Measurements from ENCODE around the gene TSC22D4.
"Not testable (repeated sequence)": the region's sequence is repeated elsewhere in the genome, so short reads cannot be mapped to it uniquely, and the experiment has no call there.

TSC22D4 gene

DNA sequence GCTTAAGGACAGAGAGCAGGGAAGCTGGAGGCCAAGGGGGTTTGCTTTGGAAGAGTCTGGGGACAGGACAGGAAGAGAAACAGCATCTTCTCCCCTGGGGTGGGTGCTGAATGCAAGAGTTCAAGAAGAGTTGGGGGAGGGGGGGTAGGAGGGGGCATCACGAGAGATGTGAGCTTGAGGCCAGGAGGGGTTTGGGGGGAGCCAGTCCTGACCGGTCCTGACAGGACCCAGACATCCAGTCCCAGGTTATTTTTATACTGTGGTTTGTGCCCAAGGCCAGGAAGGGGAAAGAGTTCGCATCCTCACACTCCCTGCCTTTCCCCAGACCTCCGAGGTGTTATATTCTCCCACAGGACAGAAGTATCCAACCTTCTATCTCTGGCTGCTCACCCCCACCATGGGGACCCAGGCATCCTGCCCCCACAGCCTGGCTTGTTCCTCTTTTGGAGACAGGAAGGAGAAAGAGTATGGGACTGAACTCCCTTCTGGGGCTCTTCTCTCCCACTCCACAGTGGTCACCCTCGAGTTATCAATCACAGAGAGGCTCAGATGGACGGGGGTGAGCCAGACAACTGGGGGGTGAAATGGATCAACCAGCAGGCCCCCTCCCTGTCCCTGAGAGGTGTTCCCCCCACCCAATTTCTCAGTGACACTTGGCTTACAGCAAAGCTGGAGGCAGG, 2.8 kb downstream of the TSC22D4 start:
- no peak for FAIRE-seq
- no peak for DNase-seq (ENCODE audit: low spot score)

DNA sequence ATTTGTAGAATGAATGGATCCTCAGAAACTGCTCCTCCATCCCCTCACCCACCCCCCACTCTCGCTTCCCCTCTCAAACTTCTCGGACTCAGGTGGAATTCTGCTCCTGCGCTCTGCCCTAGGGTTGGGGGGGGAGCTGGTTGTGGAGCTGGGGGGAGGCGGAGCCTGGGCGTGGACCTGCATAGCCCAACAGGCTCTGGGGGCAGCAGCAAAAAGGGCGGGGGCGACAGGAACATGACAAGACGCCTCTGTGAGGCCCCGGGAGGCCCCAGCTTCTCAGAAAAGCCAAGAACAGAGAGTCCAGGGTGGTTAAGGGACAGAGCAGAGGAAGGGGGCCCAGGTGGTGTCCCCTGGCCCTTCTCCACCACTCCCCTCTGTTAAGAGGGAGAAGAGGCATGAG, 3.5 kb downstream of the TSC22D4 start:
- no peak for FAIRE-seq
- DNase-seq (ENCODE audit: low spot score) = no peak

DNA sequence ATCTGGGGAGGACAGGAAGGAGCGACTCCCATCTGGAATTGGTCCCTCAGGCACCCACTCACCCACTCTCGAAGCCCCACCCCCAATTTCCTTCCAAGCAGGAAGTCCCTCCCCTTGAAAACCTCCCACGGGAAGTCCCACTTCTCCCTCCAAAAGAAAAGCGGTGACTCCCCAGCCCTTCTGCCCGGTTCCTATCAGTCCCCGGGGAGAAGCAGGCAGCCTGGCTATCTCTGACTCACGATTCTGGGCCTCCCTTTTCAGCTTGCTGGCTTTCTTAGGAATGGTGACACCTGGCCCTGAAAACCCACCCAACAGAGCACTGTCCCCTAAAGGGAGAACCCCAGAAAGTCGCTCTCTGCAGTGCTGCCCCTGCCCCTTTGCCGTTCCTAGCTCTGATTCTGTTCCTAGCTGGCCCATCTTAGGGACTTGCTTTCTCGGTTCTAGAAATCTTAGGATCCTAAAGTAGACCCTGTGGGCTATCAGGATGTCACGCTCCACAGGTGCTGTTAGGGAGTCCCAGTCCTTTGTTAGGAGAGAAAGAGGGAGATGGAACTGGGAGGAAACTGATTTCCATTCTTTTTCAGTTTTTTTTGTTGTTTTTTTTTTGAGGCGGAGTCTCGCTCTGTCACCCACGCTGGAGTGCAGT, 6.0 kb downstream of the TSC22D4 start:
- FAIRE-seq (no peak), DNase-seq (ENCODE audit: low spot score) (peak; percentile 68)

DNA sequence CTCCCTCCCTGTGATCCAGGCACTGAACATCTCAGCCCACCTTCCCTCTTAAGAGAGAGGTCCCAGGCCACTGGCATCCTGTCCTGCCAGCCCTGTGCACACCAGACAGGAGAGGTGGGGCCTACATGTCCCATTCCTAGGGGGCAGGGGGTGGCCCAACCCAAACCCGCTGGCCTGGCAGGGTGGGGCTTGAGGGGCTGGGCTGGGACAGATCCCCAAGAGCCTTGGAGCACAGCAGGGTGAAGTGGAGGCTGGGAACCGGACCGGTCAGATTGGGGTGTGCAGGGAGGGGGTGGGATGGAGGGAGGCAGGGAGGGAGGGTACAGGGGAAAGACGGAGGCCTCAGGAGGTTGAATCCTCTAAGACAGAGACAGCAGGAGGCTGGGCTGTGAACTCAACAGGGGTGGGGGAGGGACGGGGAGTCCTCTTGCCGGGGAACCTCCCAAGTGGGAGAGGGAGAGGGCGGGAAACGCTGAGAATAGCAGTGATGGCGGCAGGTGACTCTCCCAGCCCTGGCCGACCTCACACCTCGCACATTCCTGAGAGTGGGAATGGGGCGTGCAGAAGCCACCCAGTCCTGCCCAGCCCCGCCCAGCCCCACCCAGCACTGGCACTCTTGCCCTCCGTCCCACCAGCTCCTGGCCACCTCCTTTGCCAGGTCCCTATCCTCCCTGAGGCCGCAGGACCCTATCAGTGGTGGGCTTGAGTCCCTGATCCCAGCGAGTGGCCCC, 6.7 kb downstream of the TSC22D4 start:
- FAIRE-seq (no peak), DNase-seq (ENCODE audit: low spot score) (no peak)

DNA sequence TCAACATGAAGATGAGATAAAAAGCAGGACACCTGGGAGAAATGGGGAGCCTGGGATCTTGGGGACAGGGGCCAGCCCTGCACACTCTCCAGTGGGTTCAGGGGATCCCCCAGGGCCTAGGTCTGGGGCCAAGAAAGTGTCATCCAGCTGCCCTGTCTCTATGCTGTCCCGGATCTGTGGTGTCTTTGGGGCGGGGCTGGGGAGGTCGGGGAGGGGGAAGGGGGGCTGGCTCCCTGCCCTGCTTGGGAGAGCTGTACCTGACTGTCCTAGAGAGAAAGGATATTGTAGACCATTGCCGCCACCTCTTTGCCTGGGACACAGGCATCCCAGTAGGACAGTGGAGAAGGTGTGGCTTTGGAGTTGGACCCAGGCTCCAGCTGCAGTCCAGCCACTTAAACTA, 8.0 kb downstream of the TSC22D4 start:
- FAIRE-seq = no peak

DNA sequence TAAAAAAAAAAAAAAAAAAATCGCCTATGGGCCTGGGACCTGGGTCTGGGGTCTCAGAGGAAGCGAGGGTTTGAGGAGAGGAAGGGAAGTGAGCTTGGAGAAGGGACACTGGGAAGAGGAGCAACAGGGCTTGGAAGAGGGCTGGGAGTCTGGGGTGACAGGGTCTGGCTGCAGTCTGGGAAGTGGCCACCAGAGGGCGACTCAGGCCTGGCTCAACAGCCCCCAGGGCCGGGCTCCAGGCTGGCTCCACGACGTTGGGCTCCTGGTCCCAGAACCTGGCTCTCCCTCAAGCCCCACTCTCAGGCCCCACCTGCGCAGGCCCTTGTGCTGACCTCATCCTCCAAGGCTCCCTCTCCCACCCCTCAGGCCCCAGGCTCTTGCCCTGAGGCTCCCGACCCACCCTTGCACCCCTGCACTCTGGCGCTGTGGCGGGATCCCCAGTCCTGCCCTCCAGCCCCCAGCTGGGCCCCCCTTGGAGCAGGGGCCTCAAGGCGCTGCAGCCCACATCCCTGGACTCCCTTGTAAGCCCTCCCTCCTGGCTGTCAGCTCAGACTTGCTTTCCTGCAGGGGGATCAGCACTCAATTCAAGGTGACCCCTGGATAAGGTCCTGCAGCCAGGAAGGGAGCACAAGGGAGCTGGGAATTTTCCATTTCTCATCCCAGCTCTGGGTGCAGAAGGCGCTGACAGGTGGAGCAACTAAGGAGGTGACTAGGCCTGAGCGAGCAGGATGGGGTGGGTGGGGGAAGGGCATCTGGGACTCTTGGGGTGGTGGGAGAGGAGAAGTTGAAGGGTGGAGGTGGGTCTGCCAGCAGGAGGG, 9.6 kb downstream of the TSC22D4 start:
- FAIRE-seq = peak; percentile 27
- DNase-seq (ENCODE audit: low spot score) = peak; percentile 92

More for the DNA sequence above, 8.0 kb downstream of the TSC22D4 start:
- no peak for DNase-seq (ENCODE audit: low spot score)

DNA sequence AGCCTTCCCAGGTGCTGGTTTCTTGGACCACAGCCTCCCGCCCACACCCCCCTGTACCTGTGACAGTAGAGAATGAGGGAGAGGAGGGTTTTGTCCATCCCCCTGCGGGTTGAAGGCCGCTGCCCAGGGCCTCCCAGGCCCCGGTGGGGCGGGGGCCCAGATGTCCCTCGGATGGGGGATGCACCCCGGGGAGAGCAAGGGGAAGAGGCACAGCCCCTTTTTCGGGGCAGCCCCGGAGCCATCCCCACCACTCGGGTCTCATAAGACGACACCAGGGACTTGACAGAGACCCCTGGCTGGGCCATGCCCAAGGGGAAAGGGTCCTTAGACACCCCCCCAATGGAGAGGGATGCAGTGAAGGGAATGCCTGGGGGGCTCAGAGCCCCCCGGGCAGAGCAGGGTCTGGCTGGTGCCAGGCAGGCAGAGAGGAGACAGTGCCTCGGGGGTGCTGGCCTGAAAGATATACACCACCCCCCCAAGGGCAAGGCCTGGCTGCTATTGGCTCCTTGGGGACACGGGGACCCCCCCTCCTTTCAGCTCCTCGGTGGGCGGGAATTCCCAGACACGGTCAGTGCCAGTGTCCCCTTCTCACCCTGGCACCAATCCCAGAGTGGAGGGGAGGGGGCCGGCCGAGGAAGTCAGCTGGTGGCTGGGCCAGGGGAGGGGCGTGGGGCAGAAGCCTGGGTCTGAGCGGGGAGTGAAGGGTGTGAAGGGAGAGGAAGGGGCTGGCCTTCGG, 11.2 kb downstream of the TSC22D4 start:
- FAIRE-seq = no peak

DNA sequence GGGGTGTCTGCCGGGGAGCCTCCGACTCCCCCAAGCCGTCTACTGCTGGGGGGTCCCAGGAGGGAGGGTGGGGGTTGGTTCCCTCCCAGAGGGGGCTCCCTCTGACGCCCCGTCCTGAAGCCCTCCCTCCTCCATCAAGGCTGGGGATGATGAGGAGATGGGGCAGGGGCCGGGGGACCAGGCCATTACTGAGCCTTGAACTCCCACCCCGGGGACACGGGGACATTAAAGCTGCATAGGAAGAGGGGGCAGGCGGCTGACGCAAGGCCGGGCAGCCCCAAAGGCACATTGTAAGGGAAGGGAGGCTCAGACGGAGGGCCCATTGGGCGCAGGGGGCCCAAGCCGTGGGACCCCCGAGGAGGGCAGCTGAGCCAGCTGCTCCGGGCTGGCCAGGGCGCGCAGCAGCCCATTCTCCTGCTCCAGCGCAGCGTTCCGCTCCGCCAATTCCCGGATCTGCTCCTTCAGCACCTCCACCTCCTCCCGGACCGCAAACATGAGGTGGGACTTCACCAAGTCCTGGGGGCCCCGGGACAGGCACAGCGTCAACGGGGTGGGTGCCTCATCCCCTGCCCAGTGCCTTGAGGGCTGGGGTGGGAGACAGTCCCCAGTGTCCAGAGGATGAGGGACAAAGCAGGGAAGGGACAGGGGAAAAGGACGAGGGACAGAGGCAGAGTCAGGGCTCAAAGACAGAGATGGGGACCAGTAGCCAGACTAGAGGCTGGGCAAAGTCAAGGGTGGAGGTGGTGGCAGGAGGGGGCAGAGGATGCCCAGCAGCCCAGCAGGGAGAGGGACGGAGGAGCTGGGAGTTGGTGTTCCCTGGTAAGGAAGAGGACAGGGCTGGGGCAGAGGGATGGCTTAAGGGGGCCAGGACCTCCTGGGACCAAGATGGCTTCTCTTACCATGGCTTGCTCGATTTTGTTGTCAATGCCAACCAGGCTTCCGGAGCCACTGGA, 12.1 kb downstream of the TSC22D4 start:
- FAIRE-seq (no peak), DNase-seq (ENCODE audit: low spot score) (no peak)

More for the DNA sequence above, 11.2 kb downstream of the TSC22D4 start:
- DNase-seq (ENCODE audit: low spot score) = no peak

DNA sequence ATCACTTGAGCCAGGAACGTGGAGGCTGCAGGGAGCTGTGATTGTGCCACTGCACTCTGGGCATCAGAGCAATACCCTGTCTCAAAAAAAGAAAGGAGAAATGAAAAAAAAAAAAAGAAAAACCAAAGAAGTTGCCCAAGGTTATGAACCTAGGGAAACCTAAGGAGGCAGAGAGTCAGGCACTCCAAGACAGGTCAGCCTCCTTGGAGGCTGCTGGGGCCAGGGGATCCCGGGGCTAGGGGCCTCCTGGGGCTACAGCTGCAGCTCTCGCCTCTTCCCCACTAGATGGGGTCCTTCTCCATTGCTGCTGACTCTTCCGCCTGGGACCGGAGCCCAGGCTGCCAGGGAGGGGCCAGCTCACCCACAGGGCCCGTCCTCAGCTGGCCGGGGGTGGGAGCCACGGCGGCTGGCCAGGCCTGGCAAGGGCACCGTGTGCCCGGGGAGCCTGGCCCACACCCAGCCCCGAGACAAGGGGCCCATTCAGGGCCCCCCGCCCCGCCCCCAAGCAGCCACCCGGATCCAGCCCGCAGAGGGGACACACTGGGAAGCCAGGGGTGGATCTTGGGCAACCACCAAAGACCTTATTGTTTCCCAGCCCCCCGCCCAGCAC, 13.2 kb downstream of the TSC22D4 start:
- DNase-seq (ENCODE audit: low spot score) (peak; percentile 93), FAIRE-seq (peak; percentile 84)

DNA sequence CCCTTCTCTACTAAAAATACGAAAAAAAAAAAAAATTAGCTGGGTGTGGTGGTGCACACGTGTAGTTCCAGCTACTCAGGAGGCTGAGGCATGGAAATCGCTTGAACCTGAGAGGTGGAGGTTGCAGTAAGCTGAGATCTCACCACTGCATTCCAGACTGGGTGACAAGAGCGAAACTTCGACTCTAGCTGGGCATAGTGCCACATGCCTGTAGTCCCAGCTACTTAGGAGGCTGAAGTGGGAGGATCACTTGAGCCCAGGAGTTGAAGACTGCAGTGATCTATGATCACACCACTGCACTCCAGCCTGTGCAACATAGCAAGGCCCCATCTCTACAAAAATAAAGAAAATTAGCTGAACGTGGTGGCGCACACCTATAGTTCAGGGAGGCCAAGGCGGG, 13.7 kb downstream of the TSC22D4 start:
- peak; percentile 79 for FAIRE-seq
- no peak for DNase-seq (ENCODE audit: low spot score)

DNA sequence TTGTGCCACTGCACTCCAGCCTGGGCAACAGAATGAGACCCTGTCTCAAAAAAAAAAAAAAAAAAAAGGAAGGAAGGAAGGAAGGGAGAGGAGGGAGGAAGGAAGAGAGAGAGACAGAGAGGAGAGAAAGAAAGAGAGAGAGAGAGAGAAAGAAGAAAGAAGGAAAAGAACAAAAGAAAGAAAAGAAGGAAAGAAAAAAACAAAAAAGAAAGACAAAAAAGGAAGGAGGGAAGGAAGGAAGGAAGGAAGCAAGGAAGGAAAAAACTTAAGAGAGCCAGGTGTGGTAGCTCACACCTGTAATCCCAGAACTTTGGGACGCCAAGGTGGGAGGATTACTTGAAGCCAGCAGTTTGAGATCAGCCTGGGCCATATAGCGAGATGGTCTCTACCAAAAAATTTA, 14.2 kb downstream of the TSC22D4 start:
- DNase-seq (ENCODE audit: low spot score) (no peak), FAIRE-seq (no peak)

DNA sequence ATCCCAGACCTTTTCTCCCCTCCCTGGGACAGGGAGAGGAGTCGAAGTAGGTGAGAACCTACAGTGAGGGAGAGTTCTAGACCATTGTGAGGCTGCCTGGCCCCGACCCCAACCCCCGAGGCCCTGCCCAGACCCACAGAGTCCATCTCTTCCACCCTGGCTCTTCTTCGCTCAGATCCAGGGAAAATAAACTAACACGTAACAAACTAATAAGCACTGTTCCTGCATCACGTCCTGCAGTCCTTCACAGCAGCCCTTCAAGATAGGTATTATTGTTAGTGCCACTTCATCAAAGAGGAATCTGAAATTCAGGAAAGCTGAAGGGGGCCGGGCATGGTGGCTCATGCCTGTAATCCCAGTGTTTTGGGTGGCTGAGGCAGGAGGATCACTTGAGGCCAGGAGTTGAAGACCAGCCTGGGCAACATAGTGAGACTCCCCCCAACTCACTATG, 14.8 kb downstream of the TSC22D4 start, which contains the start of gene SPACDR:
Gene SPACDR (minus strand): TSS at position 51 of the 451 bp plus-strand sequence. CDS start 235 bp downstream, outside the sequence.
- no peak for FAIRE-seq
- no peak for DNase-seq (ENCODE audit: low spot score)

DNA sequence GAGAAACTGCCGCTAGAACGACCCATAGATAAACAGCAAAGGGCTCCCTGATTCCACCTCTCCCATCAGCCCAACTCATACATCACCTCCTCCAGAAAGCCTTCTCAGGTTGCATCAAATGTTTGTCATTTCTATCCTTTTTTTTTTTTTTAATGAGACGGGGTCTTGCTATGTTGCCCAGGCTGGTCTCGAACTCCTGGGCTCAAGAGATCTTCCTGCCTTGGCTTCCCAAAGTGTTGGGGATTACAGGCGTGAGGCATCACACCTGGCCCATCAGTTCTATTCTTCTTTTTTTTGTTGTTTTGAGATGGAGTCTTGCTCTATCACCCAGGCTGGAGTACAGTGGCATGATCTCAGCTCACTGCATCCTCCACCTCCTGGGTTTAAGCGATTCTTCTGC, 22.0 kb downstream of the TSC22D4 start:
- DNase-seq (ENCODE audit: low spot score) (no peak), FAIRE-seq (no peak)

DNA sequence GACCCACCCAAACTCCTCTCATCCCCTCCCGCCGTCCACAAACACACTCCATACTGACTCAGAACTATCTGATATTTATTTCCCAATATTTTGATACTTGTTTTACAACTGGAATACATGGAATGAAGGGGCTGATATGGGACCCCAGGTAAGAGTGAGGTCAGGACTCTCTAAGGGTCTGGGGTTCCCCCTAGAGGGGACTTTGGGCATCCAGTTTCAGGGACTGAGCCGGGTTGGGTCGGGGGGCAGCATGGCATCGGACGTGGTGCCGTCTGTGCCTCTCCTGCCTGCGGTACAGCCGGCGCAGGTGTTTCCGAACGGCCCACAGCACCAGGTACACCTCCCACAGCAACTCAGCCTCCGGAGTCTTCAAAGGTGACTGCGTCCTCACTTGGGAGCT, 22.5 kb downstream of the TSC22D4 start:
- no peak for DNase-seq (ENCODE audit: low spot score)
- no peak for FAIRE-seq

DNA sequence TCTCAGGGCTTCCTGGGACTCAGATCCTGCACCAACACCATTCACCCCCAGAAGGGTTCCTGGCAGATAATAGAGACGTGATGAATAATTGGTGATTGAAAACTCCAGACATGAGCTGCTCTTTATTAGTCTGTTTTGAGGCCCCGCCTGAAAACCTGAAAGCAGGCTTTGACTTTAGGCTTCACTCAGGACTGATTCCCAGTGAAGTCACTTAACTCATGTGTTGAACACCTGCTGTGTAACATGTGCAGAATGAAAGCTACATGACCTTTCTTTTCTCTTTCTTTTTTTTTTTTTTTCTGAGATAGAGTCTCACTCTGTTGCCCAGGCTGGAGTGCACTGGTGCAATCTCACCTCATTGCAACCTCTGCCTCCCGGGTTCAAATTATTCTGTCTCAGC, 23.8 kb downstream of the TSC22D4 start:
- FAIRE-seq (no peak), DNase-seq (ENCODE audit: low spot score) (no peak)

DNA sequence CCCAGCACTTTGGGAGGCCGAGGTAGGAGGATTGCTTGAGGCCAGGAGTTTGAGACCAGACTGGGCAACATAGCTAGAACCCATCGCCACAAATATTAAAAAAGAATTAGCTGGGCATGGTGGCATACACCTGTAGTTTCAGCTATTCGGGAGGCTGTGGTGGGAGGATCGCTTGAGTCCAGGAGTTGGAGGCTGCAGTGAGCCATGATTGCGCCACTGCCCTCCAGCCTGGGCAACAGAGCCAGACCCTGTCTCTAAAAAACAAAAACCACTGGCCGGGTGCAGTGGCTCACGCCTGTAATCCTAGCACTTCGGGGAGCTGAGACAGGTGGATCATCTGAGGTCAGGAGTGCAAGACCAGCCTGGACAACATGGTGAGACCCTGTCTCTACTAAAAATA, 25.2 kb downstream of the TSC22D4 start:
- not testable (repeated sequence) for FAIRE-seq; DNase-seq (ENCODE audit: low spot score)

DNA sequence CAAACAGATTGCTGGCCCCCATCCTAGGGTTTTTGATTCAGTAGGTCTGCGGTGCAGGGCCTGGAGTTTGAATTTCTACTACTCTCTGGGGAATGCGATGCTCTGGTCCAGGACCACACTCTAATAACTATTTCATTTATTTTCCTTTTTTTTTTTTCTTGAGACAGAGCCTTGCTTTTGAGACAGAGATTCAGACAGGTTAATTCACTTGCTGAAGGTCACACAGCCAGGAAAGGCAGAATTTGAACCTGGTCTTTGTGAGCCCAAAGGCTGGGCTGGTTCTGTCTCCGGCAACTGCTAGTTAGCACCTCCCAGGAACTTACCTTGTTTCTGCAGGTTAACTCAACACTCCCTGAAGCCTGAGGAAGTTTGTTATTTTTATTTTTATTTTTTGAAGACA, 26.5 kb downstream of the TSC22D4 start:
- FAIRE-seq (no peak), DNase-seq (ENCODE audit: low spot score) (no peak)

DNA sequence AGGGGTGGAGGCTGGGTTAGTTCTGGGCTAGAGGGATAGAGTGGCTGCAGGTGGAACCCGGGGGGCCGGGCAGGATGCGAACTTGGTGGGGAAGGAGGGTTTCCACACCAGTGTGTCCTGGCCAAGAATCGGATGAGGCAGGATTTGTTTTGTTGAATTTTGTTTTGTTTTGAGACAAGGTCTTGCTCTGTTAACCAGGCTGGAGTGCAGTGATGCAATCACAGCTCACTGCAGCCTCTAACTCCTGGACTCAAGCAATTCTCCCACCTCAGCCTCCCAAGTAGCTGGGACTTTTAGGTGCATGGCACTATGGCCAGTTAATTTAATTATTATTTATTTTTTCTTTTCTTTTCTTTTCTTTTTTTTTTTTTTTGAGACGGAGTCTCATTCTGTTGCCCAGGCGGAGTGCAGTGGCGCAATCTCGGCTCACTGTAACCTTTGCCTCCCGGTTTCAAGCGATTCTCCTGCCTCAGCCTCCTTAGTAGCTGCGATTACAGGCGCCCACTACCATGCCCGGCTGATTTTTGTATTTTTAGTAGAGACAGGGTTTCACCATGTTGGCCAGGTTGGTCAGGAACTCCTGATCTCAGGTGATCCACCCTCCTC, 29.7 kb downstream of the TSC22D4 start:
- DNase-seq (ENCODE audit: low spot score) = no peak
- FAIRE-seq = no peak

DNA sequence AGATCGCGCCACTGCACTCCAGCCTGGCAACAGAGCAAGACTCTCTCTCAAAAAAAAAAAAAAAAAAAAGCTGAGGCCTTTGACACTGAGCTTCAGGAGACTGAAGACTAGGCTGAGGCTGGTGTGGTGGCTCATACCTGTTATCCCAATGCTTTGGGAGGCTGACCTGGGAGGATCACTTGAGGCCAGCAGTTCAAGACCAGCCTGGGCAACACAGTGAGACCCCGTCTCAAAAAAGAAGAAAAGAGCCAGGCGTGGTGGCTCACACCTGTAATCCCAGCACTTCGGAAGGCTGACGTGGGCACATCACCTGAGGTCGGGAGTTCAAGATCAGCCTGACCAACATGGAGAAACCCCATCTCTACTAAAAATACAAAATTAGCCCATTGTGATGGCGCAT, 31.7 kb downstream of the TSC22D4 start:
- not testable (repeated sequence) for DNase-seq (ENCODE audit: low spot score); FAIRE-seq

All from urothelium cell line (cell line).